HG02840 (cell line): ENCODE data around the gene GALNT17.

ENCODE experiments used
- ATAC-seq: cut with Tn5 transposase; IDR thresholded peaks from one replicate; pipeline ENCODE4 v1.9.1; 2021; ENCODE audit warnings: mild to moderate bottlenecking, moderate library complexity, moderate number of reproducible peaks; ENCODE audit not compliant: unreplicated experiment, low FRiP score

The GALNT17 gene

DNA sequence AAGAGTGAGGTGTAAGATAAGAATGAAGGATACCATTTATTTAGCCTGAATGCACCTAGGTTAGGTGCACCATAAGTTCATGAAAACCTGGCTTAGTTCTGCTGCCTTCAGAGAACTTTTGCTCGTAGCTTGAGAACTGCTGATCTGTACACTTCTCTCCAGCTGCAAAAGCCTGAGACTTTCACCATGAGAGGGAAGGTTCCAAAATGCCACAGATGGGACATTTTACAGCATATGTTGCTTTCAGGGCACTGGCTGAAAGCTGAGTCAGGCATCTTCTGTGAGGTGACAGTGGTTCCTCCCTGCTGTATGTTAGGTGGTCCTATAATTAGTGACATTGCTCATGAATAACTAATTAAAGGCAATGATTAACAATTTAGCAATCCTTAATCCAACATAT lies 298.3 kb downstream of the GALNT17 start:
- ATAC-seq, result no peak

- no peak for ATAC-seq
Observed at GRCh38 chr7:71439321-71439720, 307.4 kb downstream of the GALNT17 start.

- ATAC-seq, result no peak
Observed at GRCh38 chr7:71442492-71443190, 310.7 kb downstream of the GALNT17 start.

- no peak for ATAC-seq
Observed at GRCh38 chr7:71443191-71443530, 311.2 kb downstream of the GALNT17 start.

DNA sequence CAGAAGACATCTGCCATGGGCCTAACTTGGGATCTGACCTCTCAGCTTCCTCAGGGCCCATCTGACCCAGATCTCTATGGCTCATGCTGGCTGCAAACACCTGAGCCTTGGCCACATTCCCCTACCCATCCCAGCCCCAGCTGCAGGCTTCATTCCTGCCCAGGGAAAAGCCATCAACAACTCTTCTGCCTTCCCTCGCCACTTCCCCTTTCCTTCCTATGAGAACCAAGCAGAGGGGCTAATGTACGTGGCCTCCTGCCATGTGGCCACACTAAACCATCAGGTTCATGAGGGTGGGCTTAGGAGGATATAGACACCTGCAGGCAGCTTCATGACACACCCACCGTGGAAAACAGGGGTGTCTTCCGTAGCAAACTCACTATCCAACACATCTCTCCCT lies 312.2 kb downstream of the GALNT17 start:
- ATAC-seq, result no peak

DNA sequence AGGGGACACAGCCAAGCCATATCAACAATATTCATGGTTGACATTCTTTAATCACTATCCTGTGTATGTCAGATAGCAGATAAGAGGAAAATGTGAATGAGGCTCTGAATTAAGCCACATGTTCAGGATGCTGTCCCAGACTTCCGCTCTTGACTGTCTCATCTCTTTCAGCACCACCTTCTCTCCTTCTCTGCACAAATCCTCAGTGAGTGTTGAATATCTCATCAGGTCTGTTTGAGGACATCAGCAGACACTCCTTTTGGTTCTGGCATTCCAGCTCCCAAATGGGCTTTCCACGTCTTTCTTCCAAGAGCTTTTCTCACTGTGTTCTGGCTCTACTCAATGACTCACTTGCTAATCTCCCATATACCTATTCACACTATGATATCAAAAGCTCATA lies 321.7 kb downstream of the GALNT17 start:
- ATAC-seq, result no peak

DNA sequence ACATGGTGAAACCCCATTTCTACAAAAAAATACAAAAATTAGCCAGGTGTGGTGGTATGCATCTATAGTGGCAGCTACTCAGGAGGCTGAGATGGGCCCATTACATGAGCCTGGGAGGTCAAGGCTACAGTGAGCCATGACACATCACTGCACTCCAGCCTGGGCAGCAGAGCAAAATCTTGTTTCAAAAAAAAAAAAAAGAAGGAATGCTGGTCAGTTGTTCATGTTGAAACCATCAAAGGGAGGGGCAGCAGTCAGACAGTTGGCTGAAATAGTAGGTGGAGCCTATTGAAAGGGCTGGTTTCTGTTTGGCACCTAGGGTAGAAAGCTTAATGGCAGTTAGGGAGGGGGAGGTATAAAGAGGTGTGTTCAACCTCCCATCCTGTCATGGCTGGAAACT lies 323.0 kb downstream of the GALNT17 start:
- ATAC-seq, result no peak

DNA sequence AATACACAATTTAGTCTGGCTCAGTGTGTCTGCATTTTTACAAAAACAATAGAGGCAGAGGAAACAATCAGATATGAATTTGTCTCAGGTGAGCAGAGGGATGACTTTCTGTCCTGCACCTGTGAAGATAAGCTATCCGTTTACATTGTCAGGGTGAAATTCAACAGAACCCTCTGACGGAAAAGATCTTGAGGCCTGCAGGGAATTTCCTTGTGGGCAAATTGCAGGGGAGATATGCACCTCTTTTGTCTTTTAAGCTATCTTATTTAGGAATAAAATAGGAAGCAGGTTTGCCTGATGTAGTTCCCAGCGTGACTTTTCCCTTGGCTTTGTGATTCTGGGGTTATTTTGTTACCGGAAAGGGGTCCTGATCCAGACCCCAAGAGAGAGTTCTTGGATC lies 325.1 kb downstream of the GALNT17 start:
- no peak for ATAC-seq

DNA sequence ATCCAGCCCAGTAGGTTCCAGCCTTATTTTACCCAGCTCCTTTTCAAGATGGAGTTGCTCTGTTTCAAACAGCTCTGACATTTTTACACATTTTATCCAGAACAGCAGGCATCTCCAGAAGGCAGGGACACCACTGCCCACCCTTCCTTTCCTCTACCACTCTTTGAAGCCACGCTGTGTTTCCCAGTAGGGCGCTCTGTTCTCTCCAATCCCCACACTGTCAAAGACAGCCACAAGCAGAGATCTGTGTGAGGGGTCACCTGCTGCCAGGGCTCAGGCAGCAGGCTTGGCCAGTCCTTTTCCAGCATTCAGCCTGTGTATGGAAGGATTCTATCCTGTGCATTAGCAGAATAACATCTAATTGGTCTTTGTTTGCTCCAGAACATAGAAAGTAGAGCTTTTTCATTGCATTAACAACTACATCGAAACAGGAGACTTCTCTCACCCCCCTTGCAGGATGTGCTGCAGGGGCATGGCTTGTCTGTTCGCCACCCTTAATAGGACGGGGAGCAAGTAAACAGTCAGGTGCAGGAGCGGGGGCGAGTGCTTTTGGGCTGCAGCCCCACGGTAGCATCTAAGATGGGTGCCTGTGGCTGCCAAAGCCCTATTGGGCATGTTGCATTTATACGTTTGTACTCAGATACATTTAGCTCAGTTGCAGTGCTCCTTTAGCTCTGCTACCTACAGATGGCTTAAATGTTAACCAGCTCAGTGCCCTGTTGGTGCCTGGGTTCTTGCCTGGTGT lies 326.1 kb downstream of the GALNT17 start:
- no peak for ATAC-seq

GRCh38 chr7:71459132-71459531 lies 327.2 kb downstream of the GALNT17 start:
- ATAC-seq, result no peak

GRCh38 chr7:71461572-71461971 lies 329.6 kb downstream of the GALNT17 start:
- ATAC-seq, result no peak

GRCh38 chr7:71465741-71466189 lies 333.8 kb downstream of the GALNT17 start:
- ATAC-seq, result no peak

- ATAC-seq, result no peak
Observed at GRCh38 chr7:71466448-71467145, 334.7 kb downstream of the GALNT17 start.

DNA sequence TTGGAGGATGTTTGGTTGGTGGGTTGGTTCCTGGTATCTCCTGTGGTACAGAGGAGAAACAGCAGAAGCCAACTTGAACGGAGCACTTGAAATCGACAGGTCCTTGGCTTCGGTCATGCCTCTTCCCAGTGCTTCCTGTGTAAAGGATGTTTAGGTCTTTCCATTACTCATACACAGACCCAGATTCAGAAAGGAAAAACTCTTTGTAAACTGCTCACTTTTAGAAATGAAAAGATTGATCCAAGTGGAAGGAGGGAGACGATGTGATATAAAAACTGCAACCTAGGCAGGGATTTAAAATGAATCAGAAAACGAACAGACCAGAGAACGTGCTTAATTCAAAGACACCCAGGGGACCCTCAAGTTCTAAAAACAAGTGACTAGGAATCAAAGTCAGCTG lies 338.4 kb downstream of the GALNT17 start:
- no peak for ATAC-seq

DNA sequence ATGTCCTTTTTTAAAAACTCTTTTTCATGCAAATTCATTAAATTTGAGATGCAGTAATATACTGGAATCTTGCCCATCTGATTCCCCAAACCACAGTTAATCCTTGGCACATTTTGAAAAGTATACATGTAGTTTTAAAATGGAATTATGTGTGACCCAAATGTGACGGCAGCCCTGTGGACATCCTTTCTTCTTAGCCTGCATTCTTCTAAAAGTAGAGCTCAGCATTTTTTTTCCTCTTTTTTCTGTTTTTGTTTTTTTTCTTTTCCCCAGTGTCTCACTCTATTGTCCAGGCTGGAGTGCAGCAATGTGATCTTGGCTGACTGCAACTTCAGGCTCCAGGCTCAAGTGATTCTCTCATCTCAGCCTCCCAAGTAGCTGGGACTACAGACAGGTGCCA lies 338.9 kb downstream of the GALNT17 start:
- ATAC-seq, result no peak

- no peak for ATAC-seq
Observed at GRCh38 chr7:71472962-71473361, 341.0 kb downstream of the GALNT17 start.

GRCh38 chr7:71473366-71473967 lies 341.5 kb downstream of the GALNT17 start:
- no peak for ATAC-seq

DNA sequence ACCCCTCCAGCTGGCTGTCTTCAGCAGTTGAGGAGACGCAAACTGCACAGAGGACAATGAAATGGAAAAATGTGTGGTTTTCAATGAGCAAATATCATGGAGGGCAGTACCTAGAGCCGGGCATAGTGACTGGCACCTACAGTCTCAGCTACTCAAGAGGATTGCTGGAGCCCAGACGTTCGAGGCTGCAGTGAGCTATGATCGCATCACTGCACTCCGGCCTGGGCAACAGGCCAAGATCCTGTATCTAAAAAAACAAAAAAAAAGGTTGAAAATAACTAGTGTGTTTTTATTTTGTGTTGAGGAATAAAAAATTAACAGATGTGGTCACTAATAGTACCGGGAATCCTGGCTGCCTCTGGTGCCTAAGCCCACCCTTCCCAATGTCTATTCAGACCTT lies 345.5 kb downstream of the GALNT17 start:
- ATAC-seq, result no peak

- ATAC-seq, result no peak
Observed at GRCh38 chr7:71479231-71479630, 347.3 kb downstream of the GALNT17 start.

GRCh38 chr7:71480791-71481190 lies 348.8 kb downstream of the GALNT17 start:
- ATAC-seq, result no peak

GRCh38 chr7:71482284-71482683 lies 350.3 kb downstream of the GALNT17 start:
- ATAC-seq, result no peak
